Measurements from ENCODE around the gene CDCA3.
"Not testable (repeated sequence)": the region's sequence is repeated elsewhere in the genome, so short reads cannot be mapped to it uniquely, and the experiment has no call there.

The CDCA3 gene

DNA sequence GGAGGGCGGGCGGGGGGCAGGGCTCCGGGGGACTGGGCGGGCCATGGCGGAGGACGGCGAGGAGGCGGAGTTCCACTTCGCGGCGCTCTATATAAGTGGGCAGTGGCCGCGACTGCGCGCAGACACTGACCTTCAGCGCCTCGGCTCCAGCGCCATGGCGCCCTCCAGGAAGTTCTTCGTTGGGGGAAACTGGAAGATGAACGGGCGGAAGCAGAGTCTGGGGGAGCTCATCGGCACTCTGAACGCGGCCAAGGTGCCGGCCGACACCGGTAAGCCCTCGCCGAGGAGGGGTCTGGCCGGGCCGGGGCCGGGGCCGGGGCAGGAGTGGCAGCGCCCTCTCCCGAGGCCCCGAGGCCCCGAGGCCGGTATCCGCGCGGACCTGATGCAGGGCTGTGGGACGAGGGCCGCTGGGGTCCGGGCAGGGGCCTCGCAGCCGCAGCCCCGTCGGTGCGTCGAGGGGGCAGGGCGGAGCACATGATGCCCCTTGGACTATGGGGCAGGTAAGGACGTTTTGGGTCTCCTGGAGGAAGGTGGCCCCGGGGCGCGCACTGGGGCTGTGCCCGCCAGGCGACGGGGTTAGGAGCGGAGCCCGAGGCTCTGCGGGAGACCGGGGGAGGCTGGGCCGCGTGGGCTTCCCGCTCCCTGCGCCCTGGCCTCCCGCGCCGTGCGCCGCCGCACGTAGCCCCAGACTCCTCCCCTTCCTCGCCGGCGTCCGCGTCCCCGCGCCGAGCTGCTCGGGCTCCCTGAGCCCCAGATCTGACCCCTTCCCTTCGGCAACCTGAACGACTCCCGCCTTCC lies 16.5 kb upstream of the CDCA3 start, which contains the start of gene TPI1:
Gene TPI1, plus strand, starts transcription at position 119 of the 798 bp plus-strand sequence. Its CDS starts 36 bp downstream, at position 155.
- TF ChIP-seq CTCF (IDR thresholded peaks at IDR 0.05): peak; percentile 13
- peak within 1 kb of the TSS; percentile 97 for H3K9ac ChIP-seq
- peak within 1 kb of the TSS; percentile 87 for H2AFZ ChIP-seq
- peaks cover 27% of the 10 kb centered on the region for H3K4me1 ChIP-seq
- peak within 1 kb of the TSS; percentile 86 for H3K4me2 ChIP-seq (ENCODE audit: low read length)
- peak within 1 kb of the TSS; percentile 98 for H3K27ac ChIP-seq
- H3K79me2 ChIP-seq: no peaks in the 10 kb centered on the region
- H3K9me3 ChIP-seq (ENCODE audit: control insufficient read depth, low read length): no peaks in the 10 kb centered on the region
- H3K27me3 ChIP-seq (ENCODE audit: control insufficient read depth, insufficient read depth, low read length): no peaks in the 10 kb centered on the region
- no peaks in the 10 kb centered on the region for H3K36me3 ChIP-seq (ENCODE audit: control insufficient read depth, insufficient read depth, low read length)
- H3K4me3 ChIP-seq (ENCODE audit: low read depth, low read length): peak within 1 kb of the TSS; percentile 99

DNA sequence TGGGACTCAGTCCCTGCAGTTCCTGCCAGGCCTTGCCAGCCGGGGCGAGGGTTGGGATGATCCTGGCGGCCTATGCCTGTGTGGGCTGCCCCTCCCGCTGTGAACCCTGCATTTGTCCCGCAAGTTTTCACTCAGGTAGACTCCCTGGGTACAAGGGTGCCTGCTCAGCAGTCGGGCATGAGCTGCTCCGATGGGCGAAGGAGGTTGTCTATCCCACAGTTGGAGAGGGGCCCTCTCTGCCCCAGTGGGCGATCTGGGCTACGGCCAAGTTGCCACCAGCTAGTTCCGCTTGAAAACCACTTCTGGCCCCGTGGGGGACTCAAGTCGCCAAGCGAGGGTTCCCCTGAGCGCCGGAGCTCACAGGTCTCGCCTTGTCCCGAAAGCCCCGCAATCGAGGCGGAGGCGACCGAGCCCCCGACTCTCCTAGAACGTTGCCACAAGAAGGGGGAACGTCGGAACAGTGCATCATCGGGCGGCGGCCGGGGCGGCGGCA lies 15.9 kb upstream of the CDCA3 start:
- H3K79me2 ChIP-seq: no peaks in the 10 kb centered on the region
- no peaks in the 10 kb centered on the region for H3K9me3 ChIP-seq (ENCODE audit: control insufficient read depth, low read length)
- no peaks in the 10 kb centered on the region for H3K27me3 ChIP-seq (ENCODE audit: control insufficient read depth, insufficient read depth, low read length)
- peak overlapping the region; percentile 87 for H2AFZ ChIP-seq
- H3K4me1 ChIP-seq: peaks cover 25% of the 10 kb centered on the region
- H3K4me2 ChIP-seq (ENCODE audit: low read length): peak overlapping the region; percentile 86
- no peak for TF ChIP-seq CTCF (IDR thresholded peaks at IDR 0.05)
- H3K27ac ChIP-seq: peak overlapping the region; percentile 98
- H3K36me3 ChIP-seq (ENCODE audit: control insufficient read depth, insufficient read depth, low read length): no peaks in the 10 kb centered on the region
- no peak overlapping the region for H3K9ac ChIP-seq
- peak overlapping the region; percentile 99 for H3K4me3 ChIP-seq (ENCODE audit: low read depth, low read length)

- Histone ChIP-seq H3K27ac (peak overlapping the region; percentile 98), H3K4me2 (ENCODE audit: low read length) (peak overlapping the region; percentile 86), H3K9me3 (ENCODE audit: control insufficient read depth, low read length) (no peaks in the 10 kb centered on the region), H3K9ac (no peak overlapping the region), H3K27me3 (ENCODE audit: control insufficient read depth, insufficient read depth, low read length) (no peaks in the 10 kb centered on the region), H3K36me3 (ENCODE audit: control insufficient read depth, insufficient read depth, low read length) (no peaks in the 10 kb centered on the region), H3K4me3 (ENCODE audit: low read depth, low read length) (no peak overlapping the region), H3K79me2 (no peaks in the 10 kb centered on the region), H3K4me1 (peaks cover 20% of the 10 kb centered on the region), H2AFZ (peak overlapping the region; percentile 87)
- TF ChIP-seq CTCF (IDR thresholded peaks at IDR 0.05): no peak
Measured at GRCh38 chr12:6866163-6866919, 15.3 kb upstream of the CDCA3 start.

DNA sequence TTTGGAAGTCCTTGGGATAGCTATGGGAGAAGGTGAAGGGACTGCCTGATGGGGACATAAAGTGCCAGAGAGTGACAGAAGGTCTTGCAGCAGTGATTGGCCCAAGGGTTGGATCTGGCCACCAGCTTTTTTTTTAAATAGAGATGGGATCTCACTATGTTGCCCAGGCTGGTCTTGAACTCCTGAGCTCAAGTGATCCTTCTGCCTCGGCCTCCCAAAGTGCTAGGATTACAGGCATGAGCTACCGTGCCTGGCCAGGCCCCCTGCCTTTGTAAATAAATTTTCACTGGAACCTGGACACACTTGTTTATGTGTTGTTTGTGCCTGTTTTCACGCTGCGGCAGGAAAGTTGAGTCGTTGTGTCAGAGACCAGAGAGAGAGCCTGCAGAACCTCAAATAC lies 14.2 kb upstream of the CDCA3 start:
- not testable (repeated sequence) for H2AFZ ChIP-seq; H3K27ac ChIP-seq; H3K36me3 ChIP-seq (ENCODE audit: control insufficient read depth, insufficient read depth, low read length); H3K4me2 ChIP-seq (ENCODE audit: low read length); H3K27me3 ChIP-seq (ENCODE audit: control insufficient read depth, insufficient read depth, low read length); H3K79me2 ChIP-seq; H3K9me3 ChIP-seq (ENCODE audit: control insufficient read depth, low read length); H3K9ac ChIP-seq; H3K4me3 ChIP-seq (ENCODE audit: low read depth, low read length)
- peaks cover 17% of the 10 kb centered on the region for H3K4me1 ChIP-seq

DNA sequence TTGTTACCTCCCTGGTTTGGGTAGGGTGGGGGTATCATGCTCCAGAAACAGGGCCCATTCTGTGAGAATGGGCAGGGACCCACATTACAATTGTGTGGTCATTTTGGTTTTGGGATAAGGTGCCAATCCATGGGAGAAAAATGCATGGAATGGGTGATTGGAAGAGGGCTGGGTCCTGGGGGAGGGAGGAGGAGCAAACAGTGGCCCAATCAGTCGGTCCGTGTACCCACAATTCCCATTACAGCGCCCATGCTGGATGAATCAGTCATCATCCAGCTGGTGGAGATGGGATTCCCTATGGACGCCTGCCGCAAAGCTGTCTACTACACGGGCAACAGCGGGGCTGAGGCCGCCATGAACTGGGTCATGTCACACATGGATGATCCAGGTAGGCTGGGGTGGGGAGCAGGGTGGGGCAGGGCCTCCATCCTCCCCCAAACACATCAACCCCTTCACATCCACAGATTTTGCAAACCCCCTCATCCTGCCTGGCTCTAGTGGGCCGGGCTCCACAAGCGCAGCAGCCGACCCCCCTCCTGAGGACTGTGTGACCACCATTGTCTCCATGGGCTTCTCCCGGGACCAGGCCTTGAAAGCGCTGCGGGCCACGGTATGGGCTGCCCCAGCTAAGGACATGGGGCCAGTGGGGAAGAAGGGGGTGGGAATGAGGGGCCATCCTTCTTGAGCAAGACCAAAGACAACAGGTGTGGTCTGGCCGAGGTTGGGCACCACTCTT lies 12.7 kb upstream of the CDCA3 start:
- TF ChIP-seq CTCF (IDR thresholded peaks at IDR 0.05): no peak
- H3K4me1 ChIP-seq: peaks cover 8% of the 10 kb centered on the region
- no peak overlapping the region for H3K27ac ChIP-seq
- H3K79me2 ChIP-seq: no peaks in the 10 kb centered on the region
- H3K9ac ChIP-seq: no peak overlapping the region
- H3K36me3 ChIP-seq (ENCODE audit: control insufficient read depth, insufficient read depth, low read length): no peaks in the 10 kb centered on the region
- no peaks in the 10 kb centered on the region for H3K9me3 ChIP-seq (ENCODE audit: control insufficient read depth, low read length)
- no peaks in the 10 kb centered on the region for H3K27me3 ChIP-seq (ENCODE audit: control insufficient read depth, insufficient read depth, low read length)
- H3K4me3 ChIP-seq (ENCODE audit: low read depth, low read length): no peak overlapping the region
- H3K4me2 ChIP-seq (ENCODE audit: low read length): no peak overlapping the region
- H2AFZ ChIP-seq: no peak overlapping the region
